Heart left ventricle (tissue), 16 donors: ENCODE results near the gene MBP. TPM values are rescaled to one million over a fixed set of nuclear protein-coding genes. Genes with fewer than 3 reads are reported as not detected.

ENCODE experiments used
- ATAC-seq, 4 donors: fragments of 200-7000 bp; cut with Tn5 transposase; one replicate each; pipeline ENCODE4 v1.9.1; 2020 to 2022; ENCODE audit warnings: moderate library complexity in 4 of 4, mild to moderate bottlenecking in 3 of 4, moderate number of reproducible peaks in 1 of 4
- DNase-seq, 5 donors: peaks; one replicate each; pipeline ENCODE4 v3.0.0-alpha.2; 2020
- H3K27ac ChIP-seq, 12 donors: fragments of 200-600 bp; sonication (generic) in 4 of 12; one replicate each; pipeline versions ENCODE4 v1.5.0 to v1.8.0; 2016 to 2022; ENCODE audit warnings: mild to moderate bottlenecking in 2 of 12
- H3K27me3 ChIP-seq, 9 donors: fragments of 200-600 bp; sonication (generic) in 2 of 9; one replicate each; pipeline versions ENCODE4 v1.5.1 to v1.8.0; 2016 to 2022; ENCODE audit warnings: mild to moderate bottlenecking in 3 of 9
- H3K36me3 ChIP-seq, 9 donors: fragments of 200-600 bp; sonication (generic) in 2 of 9; one replicate each; pipeline versions ENCODE4 v1.5.0 to v1.8.0; 2018 to 2022; ENCODE audit warnings: mild to moderate bottlenecking in 2 of 9
- H3K4me1 ChIP-seq, 12 donors: fragments of 200-600 bp; sonication (generic) in 4 of 12; one replicate each; pipeline versions ENCODE4 v1.5.0 to v1.8.0; 2016 to 2022; ENCODE audit warnings: mild to moderate bottlenecking in 3 of 12
- H3K4me3 ChIP-seq, 12 donors: fragments of 200-600 bp; sonication (generic) in 4 of 12; one replicate each; pipeline versions ENCODE4 v1.5.0 to v1.8.0; 2017 to 2022; ENCODE audit warnings: mild to moderate bottlenecking in 9 of 12, moderate library complexity in 4 of 12
- H3K9me3 ChIP-seq, 12 donors: fragments of 200-600 bp; sonication (generic) in 4 of 12; one replicate each; pipeline versions ENCODE4 v1.5.0 to v1.8.0; 2016 to 2022; ENCODE audit warnings: mild to moderate bottlenecking in 1 of 12
- CTCF ChIP-seq, 12 donors: fragments of 200-600 bp; sonication (generic) in 4 of 12; IDR thresholded peaks; one replicate each; pipeline versions ENCODE4 v1.5.0 to v1.8.0; 2018 to 2022; ENCODE audit warnings: antibody characterized with exemption in 12 of 12, mild to moderate bottlenecking in 5 of 12
- POLR2A ChIP-seq, 2 donors: fragments of 450-650 bp; IDR thresholded peaks; one replicate each; pipeline ENCODE4 v1.6.1; 2017; ENCODE audit warnings: antibody characterized with exemption in 2 of 2, mild to moderate bottlenecking in 2 of 2, moderate library complexity in 2 of 2
- WGBS, 4 donors: extraction: QIAGEN DNeasy Blood & Tissue Kit in 2 of 4; methylation state at CpG; one replicate each; pipeline versions ENCODE4 v1.1.5 to v1.1.7; 2013 to 2018; 5-methylcytosine and 5-hydroxymethylcytosine counted together
- intact Hi-C, 10 donors: fragments of 100-400 bp; cut with DNase I; formaldehyde crosslinking; loops; one replicate each; pipeline versions ENCODE4 v1.11.1 to v1.14.2; 2022
- polyA plus RNA-seq, 2 donors: library from polyadenylated mRNA; stranded (reverse); fragments of 200-250 nt; gene quantifications; one replicate each; pipeline ENCODE4 v1.2.3, GENCODE V29; 2013
- total RNA-seq, 9 donors: library from RNA; depleted of rRNA in 2 of 9; stranded (reverse); fragments of >200 nt in 2 of 9; fragmentation: NEBNext Ultra II Directional in 3 of 9; extraction: Animal tissue kit (Norgen Biotek cat#: 25700) in 3 of 9; gene quantifications; one replicate each; pipeline versions ENCODE4 v1.1.0 to v1.2.4, GENCODE V29; 2016 to 2023
- donor health status: ischemic (EF 13 %, LVEDD 7.1; RV severe dilation, severe dysfunction).
- donor health status: healthy with polysubstance abuse.
- donor health status: DM: no; HTN: yes; CAD: no.
- donor health status: DM: no; HTN: no; CAD: no.
- donor health status: ischemic (EF 25% LVEDD 6.9; RV normal size, moderate dysfunction).
- donor health status: ischemic (EF 25% LVEDD 5.7; RV mildly dilated, moderate dysfunction).
- donor health status: healthy.
- donor health status: DM: yes; HTN: yes; CAD: no.
- donor health status: ischemic (EF 35%, LVEDD 5.7; RV mildly dilated, moderate dysfunction).
- donor health status: nonischemic (EF 11% LVEDD 7.7; RV severe dilation, severe dysfunction).
- donor health status: DM: yes; HTN: yes; CAD: no.
- donor health status: PGD.
- donor health status: ischemic (EF 29% LVEDD 5.4; RV normal size, mild dysfunction).
- donor health status: nonischemic (EF 23%, LVEDD 6.1; RV moderate dilation, normal function).

MBP gene
- total and polyA plus RNA-seq, 11 donors: 7.7 to 93.0 (median 31.8) TPM

- no peaks in the 10 kb centered on the region for H3K27me3 ChIP-seq
- TF ChIP-seq CTCF (IDR thresholded peaks at IDR 0.05) (no peak), POLR2A (IDR thresholded peaks at IDR 0.05) (no peak)
- peak overlapping the region in 11 of 12 donors; percentile 33 to 88 (median 74) for H3K27ac ChIP-seq
- ATAC-seq: no peak
- H3K36me3 ChIP-seq: peaks cover 0 to 15% (median 0%) of the 10 kb centered on the region in 9 donors
- DNase-seq: no peak
- H3K4me1 ChIP-seq: peaks cover 0 to 97% (median 39%) of the 10 kb centered on the region in 12 donors
- intact Hi-C loops: loop anchor here in 5 of 10 donors (5.0 to 10.0 kb wide), 3 partner anchors 46 to 148 kb away; partner anchors contain the start of gene MBP (in 2 of the 5)
- no peak overlapping the region for H3K4me3 ChIP-seq
- WGBS, 4 donors: 85 to 92% (median 86%) methylated on average over 9 of the region's 9 CpGs
- no peaks in the 10 kb centered on the region for H3K9me3 ChIP-seq
Measured at GRCh38 chr18:77066689-77067088, 65.9 kb downstream of the MBP start.

GRCh38 chr18:77066101-77066500, 66.5 kb downstream of the MBP start:
- DNase-seq: no peak
- H3K36me3 ChIP-seq: peaks cover 0 to 15% (median 3%) of the 10 kb centered on the region in 9 donors
- 92 to 96% (median 95%) methylated on average over 9 of the region's 9 CpGs for WGBS, 4 donors
- TF ChIP-seq POLR2A (IDR thresholded peaks at IDR 0.05): no peak
- TF ChIP-seq CTCF (IDR thresholded peaks at IDR 0.05): no peak
- ATAC-seq: no peak
- H3K4me1 ChIP-seq: peaks cover 0 to 97% (median 33%) of the 10 kb centered on the region in 12 donors
- intact Hi-C loops: loop anchor here in 5 of 10 donors (5.0 to 10.0 kb wide), 3 partner anchors 46 to 149 kb away; partner anchors contain the start of gene MBP (in 2 of the 5)
- no peak overlapping the region for H3K4me3 ChIP-seq
- H3K9me3 ChIP-seq: no peaks in the 10 kb centered on the region
- H3K27ac ChIP-seq: peak overlapping the region in 9 of 12 donors; percentile 3 to 88 (median 71)
- H3K27me3 ChIP-seq: no peaks in the 10 kb centered on the region

GRCh38 chr18:77065221-77065981, 67.2 kb downstream of the MBP start:
- no peaks in the 10 kb centered on the region for H3K27me3 ChIP-seq
- H3K9me3 ChIP-seq: no peaks in the 10 kb centered on the region
- peaks cover 0 to 97% (median 33%) of the 10 kb centered on the region in 12 donors for H3K4me1 ChIP-seq
- ATAC-seq (peak; percentile 30 to 63 (median 50)), DNase-seq (peak in 2 of 5 donors; percentile 66)
- intact Hi-C loops: loop anchor here in 5 of 10 donors (5.0 to 10.0 kb wide), 3 partner anchors 47 to 149 kb away; partner anchors contain the start of gene MBP (in 2 of the 5)
- peak overlapping the region in 11 of 12 donors; percentile 15 to 88 (median 41) for H3K27ac ChIP-seq
- 68 to 78% (median 75%) methylated on average over 13 of the region's 13 CpGs for WGBS, 4 donors
- H3K4me3 ChIP-seq: no peak overlapping the region
- TF ChIP-seq CTCF (IDR thresholded peaks at IDR 0.05): no peak
- no peak for TF ChIP-seq POLR2A (IDR thresholded peaks at IDR 0.05)
- peaks cover 0 to 15% (median 3%) of the 10 kb centered on the region in 9 donors for H3K36me3 ChIP-seq

GRCh38 chr18:77063260-77063659, 69.3 kb downstream of the MBP start:
- no peaks in the 10 kb centered on the region for H3K9me3 ChIP-seq
- peaks cover 0 to 15% (median 3%) of the 10 kb centered on the region in 9 donors for H3K36me3 ChIP-seq
- H3K4me1 ChIP-seq: peaks cover 0 to 97% (median 31%) of the 10 kb centered on the region in 12 donors
- DNase-seq: no peak
- no peak for ATAC-seq
- peak overlapping the region in 1 of 12 donors; percentile 0 for H3K4me3 ChIP-seq
- H3K27me3 ChIP-seq: no peaks in the 10 kb centered on the region
- TF ChIP-seq CTCF (IDR thresholded peaks at IDR 0.05) (no peak), POLR2A (IDR thresholded peaks at IDR 0.05) (no peak)
- intact Hi-C loops: loop anchor here in 4 of 10 donors (5.0 to 10.0 kb wide), 3 partner anchors 149 to 154 kb away; no protein-coding TSS in a partner anchor
- 80 to 90% (median 87%) methylated on average over 7 of the region's 7 CpGs for WGBS, 4 donors
- peak overlapping the region in 7 of 12 donors; percentile 30 to 88 (median 55) for H3K27ac ChIP-seq
